Sigmoid colon (tissue), 3 donors: ENCODE results near the gene SDC1.

Experiments
- CTCF ChIP-seq, 4 experiments: fragments of 450-650 bp in 3 of 4; fragments of 200-600 bp in 1 of 4; IDR thresholded peaks; one replicate each; pipeline ENCODE4 v1.5.1; 2016 to 2019; ENCODE audit warnings: antibody characterized with exemption in 4 of 4, mild to moderate bottlenecking in 3 of 4, moderate library complexity in 2 of 4
- POLR2A ChIP-seq, 2 donors: fragments of 450-650 bp; IDR thresholded peaks; one replicate each; pipeline ENCODE4 v1.6.1; 2016; ENCODE audit warnings: antibody characterized with exemption in 2 of 2, mild to moderate bottlenecking in 2 of 2, moderate library complexity in 2 of 2

- TF ChIP-seq POLR2A (IDR thresholded peaks at IDR 0.05) (no peak), CTCF (IDR thresholded peaks at IDR 0.05) (no peak)
Observed at GRCh38 chr2:20249170-20249569, 24.2 kb upstream of the SDC1 start.
